ENCODE measurements around the gene KASH5. TPM values are rescaled to one million over a fixed set of nuclear protein-coding genes. Genes with fewer than 3 reads are reported as not detected.

KASH5 gene
- total and polyA plus RNA-seq, 11 donors, result not detected

- peak within 1 kb of the TSS; percentile 86 to 99 (median 96) for H3K27ac ChIP-seq
- H3K27me3 ChIP-seq, result no peaks in the 10 kb centered on the region
- DNase-seq (peak; percentile 94 to 98 (median 97)), ATAC-seq (peak; percentile 73 to 85 (median 84))
- no peaks in the 10 kb centered on the region for H3K9me3 ChIP-seq
- H3K4me1 ChIP-seq, result peaks cover 0 to 32% (median 11%) of the 10 kb centered on the region in 12 donors
- TF ChIP-seq CTCF (IDR thresholded peaks at IDR 0.05), result peak in 6 of 12 donors; percentile 5 to 28 (median 24)
- peak in 1 of 2 donors; percentile 54 for TF ChIP-seq POLR2A (IDR thresholded peaks at IDR 0.05)
- H3K4me3 ChIP-seq, result peak within 1 kb of the TSS; percentile 25 to 88 (median 71)
- intact Hi-C loops (cut with DNase I), result loop anchor here in 2 of 10 donors (1.0 to 5.0 kb wide), 5 partner anchors 8 to 425 kb away; partner anchors contain the start of genes AKT1S1 (in 1 of the 2), RPL13A (in 1 of the 2), RRAS (in 1 of the 2) and SCAF1 (in 1 of the 2)
- H3K36me3 ChIP-seq, result peaks cover 0 to 24% (median 7%) of the 10 kb centered on the region in 9 donors
- 2 to 6% (median 4%) methylated on average over 32 to 42 of the region's 42 CpGs for WGBS, 4 donors
Observed at GRCh38 chr19:49451430-49452181, 63.6 kb downstream of the KASH5 start, which contains the start of gene PIH1D1. PIH1D1 (minus strand) TSS chr19:49451814; CDS start chr19:49451574, 240 bp downstream.

- peaks cover 0 to 18% (median 5%) of the 10 kb centered on the region in 9 donors for H3K36me3 ChIP-seq
- peak within 1 kb of the TSS; percentile 25 to 88 (median 70) for H3K4me3 ChIP-seq
- no peaks in the 10 kb centered on the region for H3K27me3 ChIP-seq
- peak within 1 kb of the TSS; percentile 86 to 99 (median 96) for H3K27ac ChIP-seq
- H3K9me3 ChIP-seq, result no peaks in the 10 kb centered on the region
- TF ChIP-seq POLR2A (IDR thresholded peaks at IDR 0.05), result peak in 1 of 2 donors; percentile 78
- peak in 1 of 12 donors; percentile 18 for TF ChIP-seq CTCF (IDR thresholded peaks at IDR 0.05)
- ATAC-seq, result peak; percentile 92 to 96 (median 94)
- intact Hi-C loops (cut with DNase I), result loop anchor here in 3 of 10 donors (1.0 to 5.0 kb wide), 5 partner anchors 16 to 424 kb away; partner anchors contain the start of genes AKT1S1 (in 1 of the 3), RPL13A (in 1 of the 3), RPS11 (in 1 of the 3) and RRAS (in 1 of the 3)
- H3K4me1 ChIP-seq, result peaks cover 0 to 43% (median 11%) of the 10 kb centered on the region in 12 donors
- DNase-seq, result peak; percentile 98 to 99 (median 99)
- 0% methylated on average over 46 to 66 of the region's 66 CpGs for WGBS, 4 donors
Observed at GRCh38 chr19:49453013-49453756, 65.1 kb downstream of the KASH5 start, which contains the start of gene ALDH16A1. ALDH16A1 (plus strand) TSS chr19:49453225; CDS start chr19:49453332, 107 bp downstream.

GRCh38 chr19:49453757-49454240, 65.8 kb downstream of the KASH5 start:
- Histone ChIP-seq H3K36me3 (peaks cover 0 to 12% (median 3%) of the 10 kb centered on the region in 9 donors), H3K27ac (peak overlapping the region; percentile 86 to 99 (median 96)), H3K4me1 (peaks cover 0 to 43% (median 11%) of the 10 kb centered on the region in 12 donors), H3K9me3 (no peaks in the 10 kb centered on the region), H3K27me3 (no peaks in the 10 kb centered on the region), H3K4me3 (peak overlapping the region; percentile 25 to 85 (median 70))
- no peak for DNase-seq
- TF ChIP-seq POLR2A (IDR thresholded peaks at IDR 0.05) (no peak), CTCF (IDR thresholded peaks at IDR 0.05) (no peak)
- ATAC-seq, result no peak
- intact Hi-C loops (cut with DNase I), result loop anchor here in 3 of 10 donors (1.0 to 5.0 kb wide), 5 partner anchors 15 to 423 kb away; partner anchors contain the start of genes AKT1S1 (in 1 of the 3), RPL13A (in 1 of the 3), RPS11 (in 1 of the 3) and RRAS (in 1 of the 3)
- WGBS, 4 donors, result 37 to 45% (median 41%) methylated on average over 10 of the region's 10 CpGs
